Cardiac muscle cell (in vitro differentiated cells and primary cell): ENCODE measurements around the gene ZCCHC7. TPM values are rescaled to one million over a fixed set of nuclear protein-coding genes. Genes with fewer than 3 reads are reported as not detected.

Experiments
- DNase-seq, 2 donors: peaks; one replicate each; pipeline versions ENCODE4 v3.0.0 to v3.0.0-alpha.2; 2010 to 2017; ENCODE audit warnings: low read depth in 1 of 2, low spot score in 1 of 2
- H3K27ac ChIP-seq: fragments of 200-600 bp; sonication (generic); 2 replicates; pipeline ENCODE4 v1.5.1; 2016
- H3K27me3 ChIP-seq: fragments of 200-600 bp; sonication (generic); 2 replicates; pipeline ENCODE4 v1.6.0; 2016; ENCODE audit warnings: control low read depth
- H3K36me3 ChIP-seq: fragments of 200-600 bp; sonication (generic); 2 replicates; pipeline ENCODE4 v1.5.1; 2016; ENCODE audit warnings: control low read depth
- H3K4me1 ChIP-seq: fragments of 200-600 bp; sonication (generic); 2 replicates; pipeline ENCODE4 v1.8.1; 2017; ENCODE audit warnings: low read depth, mild to moderate bottlenecking, mixed run types
- H3K4me3 ChIP-seq: fragments of 200-600 bp; sonication (generic); 2 replicates; pipeline ENCODE4 v1.5.1; 2016; ENCODE audit warnings: mild to moderate bottlenecking
- H3K9me3 ChIP-seq: fragments of 200-600 bp; sonication (generic); 2 replicates; pipeline ENCODE4 v1.5.1; 2017; ENCODE audit warnings: low read depth, mild to moderate bottlenecking, control low read depth
- polyA plus RNA-seq: library from polyadenylated mRNA; unstranded; fragments of >200 nt; fragmentation: Nextera tagmentation; extraction: Ambion mirVana; gene quantifications from 2 replicates; pipeline ENCODE4 v1.2.1, GENCODE V29; 2016
- total RNA-seq: library from RNA; depleted of rRNA; stranded (reverse); fragments of >200 nt; gene quantifications from 2 replicates; pipeline ENCODE4 v1.2.3, GENCODE V29; 2016
- TF ChIP-seq, protein P1 (sequence below): IDR thresholded peaks from 2 replicates; pipeline ENCODE4 v1.5.1; 2012; ENCODE audit warnings: low read depth, mild to moderate bottlenecking, low read length

ZCCHC7 gene
- total and polyA plus RNA-seq, 2 experiments from 2014 or later = 15.0 to 18.8 TPM

DNA sequence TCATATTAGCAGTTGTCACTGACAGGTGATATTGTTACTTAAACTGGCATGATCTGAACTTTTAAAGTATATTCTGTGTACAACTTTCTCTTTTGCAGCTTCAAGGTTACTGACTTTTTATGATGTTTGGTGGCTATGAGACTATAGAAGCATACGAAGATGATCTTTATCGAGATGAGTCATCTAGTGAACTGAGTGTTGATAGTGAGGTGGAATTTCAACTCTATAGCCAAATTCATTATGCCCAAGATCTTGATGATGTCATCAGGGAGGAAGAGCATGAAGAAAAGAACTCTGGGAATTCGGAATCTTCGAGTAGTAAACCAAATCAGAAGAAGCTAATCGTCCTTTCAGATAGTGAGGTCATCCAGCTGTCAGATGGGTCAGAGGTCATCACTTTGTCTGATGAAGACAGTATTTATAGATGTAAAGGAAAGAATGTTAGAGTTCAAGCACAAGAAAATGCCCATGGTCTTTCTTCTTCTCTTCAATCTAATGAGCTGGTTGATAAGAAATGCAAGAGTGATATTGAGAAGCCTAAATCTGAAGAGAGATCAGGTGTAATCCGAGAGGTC is 5.9 kb downstream of the ZCCHC7 start:
- H3K4me3 ChIP-seq = no peak overlapping the region
- H3K4me1 ChIP-seq = peaks cover 5% of the 10 kb centered on the region
- no peaks in the 10 kb centered on the region for H3K9me3 ChIP-seq
- TF ChIP-seq, protein P1, sequence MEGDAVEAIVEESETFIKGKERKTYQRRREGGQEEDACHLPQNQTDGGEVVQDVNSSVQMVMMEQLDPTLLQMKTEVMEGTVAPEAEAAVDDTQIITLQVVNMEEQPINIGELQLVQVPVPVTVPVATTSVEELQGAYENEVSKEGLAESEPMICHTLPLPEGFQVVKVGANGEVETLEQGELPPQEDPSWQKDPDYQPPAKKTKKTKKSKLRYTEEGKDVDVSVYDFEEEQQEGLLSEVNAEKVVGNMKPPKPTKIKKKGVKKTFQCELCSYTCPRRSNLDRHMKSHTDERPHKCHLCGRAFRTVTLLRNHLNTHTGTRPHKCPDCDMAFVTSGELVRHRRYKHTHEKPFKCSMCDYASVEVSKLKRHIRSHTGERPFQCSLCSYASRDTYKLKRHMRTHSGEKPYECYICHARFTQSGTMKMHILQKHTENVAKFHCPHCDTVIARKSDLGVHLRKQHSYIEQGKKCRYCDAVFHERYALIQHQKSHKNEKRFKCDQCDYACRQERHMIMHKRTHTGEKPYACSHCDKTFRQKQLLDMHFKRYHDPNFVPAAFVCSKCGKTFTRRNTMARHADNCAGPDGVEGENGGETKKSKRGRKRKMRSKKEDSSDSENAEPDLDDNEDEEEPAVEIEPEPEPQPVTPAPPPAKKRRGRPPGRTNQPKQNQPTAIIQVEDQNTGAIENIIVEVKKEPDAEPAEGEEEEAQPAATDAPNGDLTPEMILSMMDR = no peak
- peaks cover 5% of the 10 kb centered on the region for H3K36me3 ChIP-seq
- H3K27me3 ChIP-seq = no peaks in the 10 kb centered on the region
- no peak for DNase-seq
- no peak overlapping the region for H3K27ac ChIP-seq

GRCh38 chr9:37127018-37127417 is 6.6 kb downstream of the ZCCHC7 start:
- DNase-seq = no peak
- Histone ChIP-seq H3K27ac (no peak overlapping the region), H3K4me1 (peaks cover 2% of the 10 kb centered on the region), H3K27me3 (no peaks in the 10 kb centered on the region), H3K4me3 (no peak overlapping the region), H3K36me3 (peaks cover 5% of the 10 kb centered on the region), H3K9me3 (no peaks in the 10 kb centered on the region)
- TF ChIP-seq, protein P1 = no peak

- no peak overlapping the region for H3K4me3 ChIP-seq
- H3K36me3 ChIP-seq = peaks cover 8% of the 10 kb centered on the region
- TF ChIP-seq, protein P1 = no peak
- H3K27ac ChIP-seq = no peak overlapping the region
- H3K27me3 ChIP-seq = no peaks in the 10 kb centered on the region
- H3K9me3 ChIP-seq = no peaks in the 10 kb centered on the region
- H3K4me1 ChIP-seq = no peaks in the 10 kb centered on the region
- DNase-seq = no peak
Measured at GRCh38 chr9:37128051-37128450, 7.7 kb downstream of the ZCCHC7 start.

GRCh38 chr9:37134166-37134565 is 13.8 kb downstream of the ZCCHC7 start:
- Histone ChIP-seq H3K4me3 (no peak overlapping the region), H3K27ac (no peak overlapping the region), H3K9me3 (no peaks in the 10 kb centered on the region), H3K27me3 (no peaks in the 10 kb centered on the region), H3K4me1 (peaks cover 4% of the 10 kb centered on the region), H3K36me3 (peaks cover 2% of the 10 kb centered on the region)
- TF ChIP-seq, protein P1 = no peak
- no peak for DNase-seq

DNA sequence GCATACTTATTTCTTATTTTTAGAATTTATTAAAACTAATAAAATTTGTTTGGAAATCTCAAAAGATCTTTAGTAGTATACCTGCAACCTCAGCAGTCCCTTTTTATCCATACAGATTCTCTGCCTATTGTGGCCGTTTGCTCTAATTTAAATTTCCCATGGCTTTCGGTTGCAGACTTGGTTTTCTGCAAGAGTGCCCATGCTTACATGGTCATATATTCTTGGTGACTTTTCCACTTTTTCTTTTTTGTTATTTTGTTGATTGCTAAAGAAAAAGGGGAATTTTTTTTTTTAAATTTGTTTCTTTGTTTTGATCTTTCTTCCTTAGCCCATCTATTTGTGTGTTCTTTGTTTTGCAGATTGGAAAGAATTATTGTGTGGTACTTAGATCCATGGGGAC is 20.6 kb downstream of the ZCCHC7 start:
- peaks cover 26% of the 10 kb centered on the region for H3K4me1 ChIP-seq
- no peak overlapping the region for H3K27ac ChIP-seq
- H3K9me3 ChIP-seq = no peaks in the 10 kb centered on the region
- no peak overlapping the region for H3K4me3 ChIP-seq
- TF ChIP-seq, protein P1 = no peak
- DNase-seq = no peak
- H3K27me3 ChIP-seq = no peaks in the 10 kb centered on the region
- no peaks in the 10 kb centered on the region for H3K36me3 ChIP-seq
